Bronchial epithelial cell (primary cell): ENCODE measurements around the gene APMAP. TPM values are rescaled to one million over a fixed set of nuclear protein-coding genes. Genes with fewer than 3 reads are reported as not detected.

Experiments
- DNase-seq: peaks from one replicate; pipeline ENCODE4 v3.0.0-alpha.2; 2010; ENCODE audit warnings: low read depth
- FAIRE-seq: peaks from 2 replicates; lab custom pipeline; 2011; peaks lifted over from hg19 to GRCh38; lab: Jason Lieb, UNC
- H3K27me3 ChIP-seq: 2 replicates; pipeline ENCODE4 v1.5.1; 2011; ENCODE audit warnings: low read length; ENCODE audit not compliant: control insufficient read depth, insufficient read depth
- H3K36me3 ChIP-seq: 2 replicates; pipeline ENCODE4 v1.5.1; 2011; ENCODE audit warnings: low read length; ENCODE audit not compliant: control insufficient read depth, insufficient read depth
- H3K4me3 ChIP-seq: 2 replicates; pipeline ENCODE4 v1.5.1; 2011; ENCODE audit warnings: mild to moderate bottlenecking, low read depth, low read length, control low read depth
- CTCF ChIP-seq: IDR thresholded peaks from 2 replicates; pipeline ENCODE4 v1.5.1; 2011; ENCODE audit warnings: mild to moderate bottlenecking, moderate library complexity, low read length, control low read depth, inconsistent platforms; ENCODE audit not compliant: insufficient read depth, severe bottlenecking
- total RNA-seq: library from RNA; depleted of rRNA; stranded (reverse); fragments of >200 nt; gene quantifications from 2 replicates; pipeline ENCODE4 v1.2.1, GENCODE V29; 2014

Gene APMAP
- total RNA-seq, 1 donor from 2014 or later, result 207 TPM

DNA sequence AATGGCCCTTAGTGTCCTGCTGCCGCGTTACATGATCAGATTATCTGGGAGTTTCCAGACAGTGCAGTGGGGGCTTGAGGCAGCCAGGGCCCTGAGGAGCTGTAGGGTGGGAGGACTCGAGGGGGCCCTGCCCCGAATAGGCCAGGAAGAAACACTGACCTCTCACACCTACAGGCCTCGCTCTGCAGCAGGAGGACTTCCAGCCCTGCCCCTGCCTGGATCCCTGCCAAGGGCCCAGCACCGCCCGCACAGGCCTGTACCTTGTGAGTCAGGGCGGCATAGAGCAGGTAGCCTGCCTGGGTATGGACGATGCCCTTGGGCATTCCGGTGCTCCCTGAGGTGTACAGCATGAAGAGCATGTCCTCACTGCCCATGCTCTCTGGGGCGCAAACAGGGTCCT, 30.1 kb upstream of the APMAP start:
- Histone ChIP-seq H3K4me3 (no peak overlapping the region), H3K36me3 (no peaks in the 10 kb centered on the region), H3K27me3 (peaks cover 1% of the 10 kb centered on the region)
- peak; percentile 87 for DNase-seq
- FAIRE-seq, result peak; percentile 94
- TF ChIP-seq CTCF, result no peak

GRCh38 chr20:25021336-25021735, 28.8 kb upstream of the APMAP start:
- DNase-seq (no peak), FAIRE-seq (no peak)
- Histone ChIP-seq H3K4me3 (no peak overlapping the region), H3K27me3 (peaks cover 1% of the 10 kb centered on the region), H3K36me3 (no peaks in the 10 kb centered on the region)
- TF ChIP-seq CTCF, result no peak

DNA sequence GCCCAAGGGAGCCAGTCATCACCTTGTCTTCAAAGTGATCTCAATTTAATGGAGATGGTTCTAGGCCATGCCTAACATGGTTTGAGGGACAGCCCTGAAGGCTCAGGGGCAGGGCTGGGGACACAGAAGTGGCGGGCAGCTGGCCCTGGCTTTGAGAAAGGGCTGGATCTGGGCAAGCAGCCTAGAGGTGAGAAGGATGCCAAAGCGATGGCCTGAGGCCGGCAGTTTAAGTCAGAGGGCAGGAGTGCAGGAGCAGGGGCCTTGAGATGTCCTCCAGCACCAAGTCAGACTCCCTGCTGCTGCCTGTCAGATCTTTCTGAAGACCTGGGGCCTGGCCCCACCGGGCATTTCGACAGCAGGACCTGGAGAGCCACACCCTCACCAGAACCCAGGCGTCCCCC, 28.4 kb upstream of the APMAP start:
- FAIRE-seq (no peak), DNase-seq (no peak)
- no peak for TF ChIP-seq CTCF
- Histone ChIP-seq H3K27me3 (peaks cover 1% of the 10 kb centered on the region), H3K36me3 (no peaks in the 10 kb centered on the region), H3K4me3 (no peak overlapping the region)

DNA sequence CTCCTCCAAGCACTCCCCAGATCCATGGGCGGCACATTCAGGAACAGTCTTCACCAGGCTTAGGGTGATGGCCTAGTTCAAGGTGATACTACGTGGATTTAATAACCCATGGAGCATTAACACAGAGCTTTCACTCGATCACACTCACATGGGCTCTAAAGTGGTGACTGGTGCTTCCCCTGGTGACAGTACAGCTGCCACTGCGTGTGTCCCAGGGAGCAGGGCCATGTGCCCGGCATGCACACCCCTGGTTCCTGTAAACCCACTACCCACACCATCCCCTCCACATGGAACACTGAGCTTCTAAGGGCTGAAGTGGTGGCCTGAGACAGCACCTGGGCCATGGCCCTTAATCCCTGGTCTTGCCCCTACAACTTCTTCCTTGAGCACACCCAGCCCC, 27.8 kb upstream of the APMAP start:
- FAIRE-seq, result peak; percentile 18
- Histone ChIP-seq H3K27me3 (peaks cover 1% of the 10 kb centered on the region), H3K4me3 (no peak overlapping the region), H3K36me3 (no peaks in the 10 kb centered on the region)
- no peak for TF ChIP-seq CTCF
- DNase-seq, result no peak

GRCh38 chr20:25019381-25020155, 27.0 kb upstream of the APMAP start:
- no peak for TF ChIP-seq CTCF
- Histone ChIP-seq H3K27me3 (peaks cover 1% of the 10 kb centered on the region), H3K36me3 (no peaks in the 10 kb centered on the region), H3K4me3 (no peak overlapping the region)
- FAIRE-seq, result no peak
- DNase-seq, result no peak

DNA sequence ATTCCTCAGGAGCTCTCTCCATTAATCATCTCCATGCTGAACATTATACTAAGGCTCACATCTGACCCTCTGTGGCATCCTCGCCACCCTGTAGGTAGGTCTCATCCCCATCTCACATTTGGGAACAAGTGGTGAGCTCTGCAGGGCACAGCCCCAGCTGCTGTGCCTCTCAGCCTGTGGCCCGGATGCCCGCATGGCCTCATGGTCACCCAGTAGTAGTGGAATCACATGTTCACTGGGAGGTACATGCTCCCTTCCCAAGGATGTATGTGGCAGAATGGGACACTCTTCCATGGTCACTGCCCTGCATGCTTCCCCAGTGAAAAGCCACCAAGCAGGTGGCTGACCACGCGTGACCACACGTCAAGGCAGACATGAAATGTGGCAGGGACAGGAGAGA, 26.3 kb upstream of the APMAP start:
- TF ChIP-seq CTCF, result no peak

More for the DNA sequence above, 26.3 kb upstream of the APMAP start:
- no peaks in the 10 kb centered on the region for H3K36me3 ChIP-seq
- FAIRE-seq, result peak; percentile 79
- no peak overlapping the region for H3K4me3 ChIP-seq
- peaks cover 1% of the 10 kb centered on the region for H3K27me3 ChIP-seq
- no peak for DNase-seq
